Activated T-helper 1 cell treated with anti-CD3 and anti-CD28 coated beads, Interleukin-12 subunit alpha, Interleukin-12 subunit beta, Interleukin-2, Interleukin-4 antibody, amounts not matched to agents 30 ng/mL and 10 ng/mL and 1 ng/mL, durations not matched to agents 14 hours and 24 hours and 36 hours (primary cell): ENCODE results near the gene TTN. TPM values are rescaled to one million over a fixed set of nuclear protein-coding genes. Genes with fewer than 3 reads are reported as not detected.

ENCODE experiments used
- DNase-seq: peaks from one replicate; pipeline ENCODE4 v3.0.0; 2021; ENCODE audit warnings: low spot score
- H3K27ac Mint-ChIP-seq: one replicate; pipeline ENCODE4 v1.8.0; 2021; ENCODE audit warnings: mild to moderate bottlenecking, mixed read lengths
- H3K27me3 Mint-ChIP-seq: one replicate; pipeline ENCODE4 v1.8.0; 2022; ENCODE audit warnings: mild to moderate bottlenecking, moderate library complexity, mixed read lengths; ENCODE audit not compliant: insufficient read depth
- H3K36me3 Mint-ChIP-seq: one replicate; pipeline ENCODE4 v1.8.0; 2021; ENCODE audit warnings: low read depth, mixed read lengths
- H3K4me1 Mint-ChIP-seq: one replicate; pipeline ENCODE4 v1.8.0; 2021; ENCODE audit warnings: low read depth, mixed read lengths
- H3K4me3 Mint-ChIP-seq: one replicate; pipeline ENCODE4 v1.8.0; 2021; ENCODE audit warnings: mild to moderate bottlenecking, moderate library complexity, mixed read lengths
- H3K9me3 Mint-ChIP-seq: one replicate; pipeline ENCODE4 v1.8.0; 2021; ENCODE audit warnings: mixed read lengths
- intact Hi-C: fragments of 100-400 bp; cut with micrococcal nuclease; formaldehyde crosslinking; loops from one replicate; pipeline ENCODE4 v1.15.1; 2024
- total RNA-seq: library from RNA; stranded (reverse); gene quantifications from 2 replicates; pipeline ENCODE4 v1.2.3, GENCODE V29; 2022

The TTN gene
- total RNA-seq, 1 donor from 2014 or later: 1.7 TPM

- DNase-seq: peak; percentile 83
- H3K27ac Mint-ChIP-seq: peak within 1 kb of the TSS; percentile 99
- H3K4me1 Mint-ChIP-seq: peaks cover 50% of the 10 kb centered on the region
- H3K36me3 Mint-ChIP-seq: peaks cover 2% of the 10 kb centered on the region
- peak within 1 kb of the TSS; percentile 95 for H3K4me3 Mint-ChIP-seq
- intact Hi-C loops: loop anchor here (1.0 kb wide), 2 partner anchors 34 to 66 kb away; no protein-coding TSS in a partner anchor
- no peaks in the 10 kb centered on the region for H3K27me3 Mint-ChIP-seq
- H3K9me3 Mint-ChIP-seq: no peaks in the 10 kb centered on the region
These were observed 326.7 kb downstream of the TTN start, which contains the start of gene PLEKHA3 for GRCh38 chr2:178480227-178481181. PLEKHA3 (plus strand) TSS chr2:178480457; CDS start chr2:178480870, 413 bp downstream.

DNA sequence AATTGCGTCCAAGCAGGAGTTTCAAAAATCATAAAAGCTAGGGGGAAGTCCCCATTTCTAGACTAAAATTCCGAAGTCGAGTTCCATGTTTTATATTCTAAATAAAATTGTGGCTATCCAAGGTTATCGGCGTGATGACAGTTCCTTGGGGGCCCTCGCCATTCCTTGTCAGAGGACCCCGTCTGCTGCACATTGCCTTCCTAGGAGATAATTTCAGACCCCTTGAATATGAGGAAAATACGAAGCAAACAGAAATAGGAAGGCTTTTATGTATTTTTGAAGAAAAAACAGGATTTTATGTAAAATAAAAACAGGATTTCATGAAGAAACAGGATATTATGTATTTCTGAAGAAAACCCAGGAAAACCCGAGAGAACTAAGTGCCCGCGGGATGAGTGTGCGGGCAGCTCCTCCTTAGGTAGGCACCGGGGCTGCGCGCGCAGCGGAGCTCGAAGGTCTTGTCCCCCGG is 327.4 kb downstream of the TTN start:
- intact Hi-C loops: loop anchor here (1.0 to 10.0 kb wide), 7 partner anchors 35 to 367 kb away; partner anchors contain the start of genes OSBPL6 and RBM45
- H3K4me1 Mint-ChIP-seq: peaks cover 46% of the 10 kb centered on the region
- H3K9me3 Mint-ChIP-seq: no peaks in the 10 kb centered on the region
- DNase-seq: no peak
- no peaks in the 10 kb centered on the region for H3K27me3 Mint-ChIP-seq
- peak overlapping the region; percentile 99 for H3K27ac Mint-ChIP-seq
- no peaks in the 10 kb centered on the region for H3K36me3 Mint-ChIP-seq
- H3K4me3 Mint-ChIP-seq: peak overlapping the region; percentile 95

DNA sequence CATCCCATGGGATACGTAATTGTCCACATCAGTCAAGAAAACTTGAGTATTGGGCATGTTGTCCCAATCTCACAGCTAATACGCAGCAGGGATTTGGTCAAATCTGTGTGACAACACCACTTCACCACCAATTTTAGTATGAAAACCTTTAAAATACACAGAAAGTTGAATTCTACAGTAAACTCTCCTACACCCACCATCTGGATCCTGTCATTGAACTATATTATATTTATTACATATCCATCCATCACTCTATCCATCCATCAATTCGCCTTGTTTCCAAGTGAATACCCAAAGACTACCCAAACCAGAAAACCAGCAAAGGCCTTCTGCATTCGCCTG is 328.0 kb downstream of the TTN start:
- Mint-ChIP-seq H3K27me3 (no peaks in the 10 kb centered on the region), H3K9me3 (no peaks in the 10 kb centered on the region), H3K27ac (peak overlapping the region; percentile 99), H3K36me3 (no peaks in the 10 kb centered on the region), H3K4me1 (peaks cover 40% of the 10 kb centered on the region), H3K4me3 (peak overlapping the region; percentile 95)
- intact Hi-C loops: loop anchor here (2.0 to 10.0 kb wide), 5 partner anchors 52 to 366 kb away; partner anchors contain the start of genes OSBPL6 and RBM45
- no peak for DNase-seq

- H3K9me3 Mint-ChIP-seq: no peaks in the 10 kb centered on the region
- peak within 1 kb of the TSS; percentile 95 for H3K4me3 Mint-ChIP-seq
- H3K27me3 Mint-ChIP-seq: no peaks in the 10 kb centered on the region
- H3K4me1 Mint-ChIP-seq: peaks cover 39% of the 10 kb centered on the region
- no peaks in the 10 kb centered on the region for H3K36me3 Mint-ChIP-seq
- H3K27ac Mint-ChIP-seq: peak within 1 kb of the TSS; percentile 99
- DNase-seq: peak; percentile 75
- intact Hi-C loops: loop anchor here (1.0 to 10.0 kb wide), 7 partner anchors 27 to 366 kb away; partner anchors contain the start of genes OSBPL6, PJVK, PRKRA and RBM45
These were observed 328.6 kb downstream of the TTN start, which contains the start of gene FKBP7 for GRCh38 chr2:178478439-178479274. FKBP7 (minus strand) TSS chr2:178478600; CDS start chr2:178478499, 101 bp downstream.

- Mint-ChIP-seq H3K9me3 (no peaks in the 10 kb centered on the region), H3K27ac (peak overlapping the region; percentile 99), H3K4me3 (peak overlapping the region; percentile 95), H3K27me3 (no peaks in the 10 kb centered on the region), H3K4me1 (peaks cover 39% of the 10 kb centered on the region), H3K36me3 (no peaks in the 10 kb centered on the region)
- intact Hi-C loops: loop anchor here (1.0 to 10.0 kb wide), 7 partner anchors 27 to 365 kb away; partner anchors contain the start of genes OSBPL6, PJVK, PRKRA and RBM45
- DNase-seq: no peak
These were observed 329.1 kb downstream of the TTN start for GRCh38 chr2:178478130-178478438.

GRCh38 chr2:178477443-178478129 is 329.6 kb downstream of the TTN start:
- Mint-ChIP-seq H3K27ac (peak overlapping the region; percentile 99), H3K4me1 (peaks cover 35% of the 10 kb centered on the region), H3K4me3 (peak overlapping the region; percentile 95), H3K9me3 (no peaks in the 10 kb centered on the region), H3K27me3 (no peaks in the 10 kb centered on the region), H3K36me3 (no peaks in the 10 kb centered on the region)
- DNase-seq: no peak
- intact Hi-C loops: loop anchor here (1.0 to 10.0 kb wide), 7 partner anchors 26 to 365 kb away; partner anchors contain the start of genes OSBPL6, PJVK, PRKRA and RBM45

- Mint-ChIP-seq H3K27ac (no peak overlapping the region), H3K9me3 (no peaks in the 10 kb centered on the region), H3K36me3 (no peaks in the 10 kb centered on the region), H3K27me3 (no peaks in the 10 kb centered on the region), H3K4me3 (no peak overlapping the region), H3K4me1 (peaks cover 24% of the 10 kb centered on the region)
- intact Hi-C loops: loop anchor here (10.0 kb wide), 1 partner anchor 158 kb away; no protein-coding TSS in a partner anchor
- no peak for DNase-seq
These were observed 330.7 kb downstream of the TTN start for GRCh38 chr2:178476477-178476876.

Other genes with a start within 250 kb of the TTN start
- gene CCDC141, start 242.7 kb upstream of the TTN start, total RNA-seq: 0.78 and 1.2 TPM in 2 replicates